Keratinocyte (primary cell): ENCODE measurements around the gene TRAP1. TPM values are rescaled to one million over a fixed set of nuclear protein-coding genes. Genes with fewer than 3 reads are reported as not detected.

ENCODE experiments used
- DNase-seq: peaks from one replicate; pipeline ENCODE4 v3.0.0-alpha.2; 2011; ENCODE audit warnings: low read depth, missing footprints, low spot score
- FAIRE-seq: peaks from 2 replicates; lab custom pipeline; 2011; peaks lifted over from hg19 to GRCh38; lab: Jason Lieb, UNC
- H2AFZ ChIP-seq: 2 replicates; pipeline ENCODE4 v1.6.0; 2012; ENCODE audit warnings: low read length, control low read depth, inconsistent platforms; ENCODE audit not compliant: control insufficient read depth
- H3K27ac ChIP-seq: 2 replicates; pipeline ENCODE4 v1.5.1; 2011; ENCODE audit warnings: low read length; ENCODE audit not compliant: control insufficient read depth, insufficient read depth
- H3K27me3 ChIP-seq: 3 replicates; pipeline ENCODE4 v1.6.0; 2011; ENCODE audit warnings: low read length; ENCODE audit not compliant: control insufficient read depth, insufficient read depth; ENCODE audit errors: extremely low read depth
- H3K36me3 ChIP-seq, 2 experiments: 2 replicates in 1 of 2; 3 replicates in 1 of 2; pipeline ENCODE4 v1.5.1; 2011; ENCODE audit warnings: low read length in 2 of 2, mild to moderate bottlenecking in 1 of 2; ENCODE audit not compliant: control insufficient read depth in 2 of 2, insufficient read depth in 2 of 2; ENCODE audit errors: extremely low read depth in 1 of 2
- H3K4me1 ChIP-seq: 3 replicates; pipeline ENCODE4 v1.5.1; 2011; ENCODE audit warnings: low read length; ENCODE audit not compliant: control insufficient read depth, insufficient read depth; ENCODE audit errors: extremely low read depth
- H3K4me2 ChIP-seq: 3 replicates; pipeline ENCODE4 v1.6.0; 2011; ENCODE audit warnings: low read depth, low read length; ENCODE audit not compliant: control insufficient read depth, insufficient read depth; ENCODE audit errors: extremely low read depth
- H3K4me3 ChIP-seq, 3 experiments: fragments of 200-600 bp in 1 of 3; sonication (generic) in 1 of 3; 2 replicates in 2 of 3; 3 replicates in 1 of 3; pipeline ENCODE4 v1.5.1; 2011 to 2016; ENCODE audit warnings: low read length in 3 of 3, mild to moderate bottlenecking in 3 of 3, control low read depth in 2 of 3, inconsistent platforms in 1 of 3, low read depth in 1 of 3, mixed read lengths in 1 of 3, mixed run types in 1 of 3, moderate library complexity in 1 of 3; ENCODE audit not compliant: control insufficient read depth in 2 of 3, insufficient read depth in 2 of 3; ENCODE audit errors: extremely low read depth in 1 of 3
- H3K79me2 ChIP-seq: 2 replicates; pipeline ENCODE4 v1.6.0; 2012; ENCODE audit warnings: low read length; ENCODE audit not compliant: control insufficient read depth, insufficient read depth
- H3K9ac ChIP-seq: 3 replicates; pipeline ENCODE4 v1.6.0; 2011; ENCODE audit warnings: low read length; ENCODE audit not compliant: control insufficient read depth, insufficient read depth; ENCODE audit errors: extremely low read depth
- H3K9me1 ChIP-seq: 3 replicates; pipeline ENCODE4 v1.6.0; 2011; ENCODE audit warnings: low read length; ENCODE audit not compliant: control insufficient read depth, insufficient read depth; ENCODE audit errors: extremely low read depth
- H3K9me3 ChIP-seq: 2 replicates; pipeline ENCODE4 v1.5.1; 2012; ENCODE audit warnings: low read depth, low read length; ENCODE audit not compliant: control insufficient read depth
- H4K20me1 ChIP-seq: 3 replicates; pipeline ENCODE4 v1.6.0; 2011; ENCODE audit warnings: low read length; ENCODE audit not compliant: control insufficient read depth, insufficient read depth; ENCODE audit errors: extremely low read depth
- EZH2 ChIP-seq: IDR thresholded peaks from one replicate; pipeline ENCODE4 v1.6.1; 2012; ENCODE audit warnings: inconsistent platforms, mild to moderate bottlenecking, low read length, moderate library complexity
- dilution Hi-C: fragments of 300-500 bp; cut with MboI; formaldehyde crosslinking; loops from one replicate; pipeline ENCODE4 v1.7.0; 2020; ENCODE audit warnings: low sequenced_read_pairs; ENCODE audit not compliant: extremely low pct_ligation_motif_present
- polyA plus RNA-seq, 5 experiments: library from polyadenylated mRNA; depleted of rRNA in 3 of 5; stranded (reverse) in 3 of 5; stranded (forward) in 1 of 5; unstranded in 1 of 5; fragments of >200 nt; gene quantifications; 1 replicate in 1 of 5; 2 replicates in 3 of 5; 3 replicates in 1 of 5; pipeline versions ENCODE4 v1.2.1 to v1.2.3, GENCODE V29; 2011 to 2012; ENCODE audit warnings: missing spikeins in 2 of 5, low read depth in 1 of 5, low replicate concordance in 1 of 5
- TF ChIP-seq, protein P1 (sequence below), 3 experiments: IDR thresholded peaks in 1 of 3; conservative IDR thresholded peaks in 1 of 3; optimal IDR thresholded peaks in 1 of 3; 2 replicates in 2 of 3; 3 replicates in 1 of 3; pipeline versions ENCODE3 to v1.5.1; 2011; ENCODE audit warnings: low read length in 3 of 3, mild to moderate bottlenecking in 3 of 3, moderate library complexity in 2 of 3, control low read depth in 1 of 3, inconsistent platforms in 1 of 3; ENCODE audit not compliant: insufficient read depth in 2 of 3; ENCODE audit errors: extremely low read depth in 1 of 3

The TRAP1 gene
- polyA plus RNA-seq, 1 donor (not counting 4 experiments of a cell fraction or from before 2014, with no cell fraction given) = 106 TPM

DNA sequence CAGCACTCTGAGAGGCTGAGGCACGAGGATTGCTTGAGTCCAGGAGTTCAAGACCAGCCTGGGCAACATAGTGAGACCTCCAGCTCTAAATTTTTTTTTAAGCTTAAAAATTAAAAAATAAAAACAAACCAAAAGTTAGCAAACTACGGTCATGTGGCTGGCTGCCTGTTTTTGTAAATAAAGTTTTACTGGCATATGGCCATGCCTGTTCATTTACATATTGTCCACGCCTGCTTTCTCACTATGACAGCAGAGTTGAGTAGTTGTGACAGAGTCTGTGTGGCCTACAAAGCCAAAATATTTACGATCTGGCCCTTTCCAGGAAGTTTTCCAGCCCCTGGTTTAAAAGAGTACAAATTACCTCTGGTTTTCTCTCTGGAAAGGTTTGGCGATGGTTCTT is 109.3 kb downstream of the TRAP1 start:
- peaks cover 3% of the 10 kb centered on the region for H3K9me1 ChIP-seq

More for the DNA sequence above, 109.3 kb downstream of the TRAP1 start:
- Histone ChIP-seq H3K27me3 (no peaks in the 10 kb centered on the region), H3K79me2 (peaks cover 18% of the 10 kb centered on the region), H2AFZ (no peak overlapping the region), H3K27ac (no peak overlapping the region), H3K36me3 (peaks cover 4 to 5% of the 10 kb centered on the region in 2 experiments), H3K9ac (no peak overlapping the region), H4K20me1 (no peaks in the 10 kb centered on the region), H3K4me2 (no peak overlapping the region), H3K4me1 (peaks cover 13% of the 10 kb centered on the region), H3K9me3 (no peaks in the 10 kb centered on the region), H3K4me3 (no peak overlapping the region)
- dilution Hi-C loops = no loop called here
- FAIRE-seq (no peak), DNase-seq (no peak)
- TF ChIP-seq, protein P1, sequence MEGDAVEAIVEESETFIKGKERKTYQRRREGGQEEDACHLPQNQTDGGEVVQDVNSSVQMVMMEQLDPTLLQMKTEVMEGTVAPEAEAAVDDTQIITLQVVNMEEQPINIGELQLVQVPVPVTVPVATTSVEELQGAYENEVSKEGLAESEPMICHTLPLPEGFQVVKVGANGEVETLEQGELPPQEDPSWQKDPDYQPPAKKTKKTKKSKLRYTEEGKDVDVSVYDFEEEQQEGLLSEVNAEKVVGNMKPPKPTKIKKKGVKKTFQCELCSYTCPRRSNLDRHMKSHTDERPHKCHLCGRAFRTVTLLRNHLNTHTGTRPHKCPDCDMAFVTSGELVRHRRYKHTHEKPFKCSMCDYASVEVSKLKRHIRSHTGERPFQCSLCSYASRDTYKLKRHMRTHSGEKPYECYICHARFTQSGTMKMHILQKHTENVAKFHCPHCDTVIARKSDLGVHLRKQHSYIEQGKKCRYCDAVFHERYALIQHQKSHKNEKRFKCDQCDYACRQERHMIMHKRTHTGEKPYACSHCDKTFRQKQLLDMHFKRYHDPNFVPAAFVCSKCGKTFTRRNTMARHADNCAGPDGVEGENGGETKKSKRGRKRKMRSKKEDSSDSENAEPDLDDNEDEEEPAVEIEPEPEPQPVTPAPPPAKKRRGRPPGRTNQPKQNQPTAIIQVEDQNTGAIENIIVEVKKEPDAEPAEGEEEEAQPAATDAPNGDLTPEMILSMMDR (optimal IDR thresholded peaks at IDR 0.05 in 1 of 3, IDR thresholded peaks at IDR 0.05 in 1 of 3, conservative IDR thresholded peaks at IDR 0.05 in 1 of 3; ENCODE audit: extremely low read depth in 1 of 3, insufficient read depth in 2 of 3, low read length in 3 of 3) = no peak
- no peak for TF ChIP-seq EZH2

Other genes starting within 250 kb of the TRAP1 start
- gene C16orf90, start 222.0 kb downstream of the TRAP1 start, polyA plus RNA-seq = not detected in 3 replicates
- 10.3 to 27.4 TPM (median 17.9 TPM) in 3 replicates for gene CLUAP1, start 216.5 kb downstream of the TRAP1 start, polyA plus RNA-seq
- 0.04 TPM in 1 of 3 replicates, not detected in the others for gene NLRC3, start 140.1 kb downstream of the TRAP1 start, polyA plus RNA-seq
- 1.5 to 2.0 TPM (median 1.7 TPM) in 3 replicates for gene SLX4, start 105.9 kb downstream of the TRAP1 start, polyA plus RNA-seq
- gene DNASE1, start 62.8 kb downstream of the TRAP1 start, polyA plus RNA-seq = 3.0 to 10.8 TPM (median 5.2 TPM) in 3 replicates
- gene CREBBP, start 163.2 kb upstream of the TRAP1 start, polyA plus RNA-seq = 2.2 to 5.0 TPM (median 4.6 TPM) in 3 replicates